Tongue (tissue), 2 donors: ENCODE measurements around the gene CDH24. TPM values are rescaled to one million over a fixed set of nuclear protein-coding genes. Genes with fewer than 3 reads are reported as not detected.

Experiments
- DNase-seq: peaks from one replicate; pipeline ENCODE4 v3.0.0-alpha.2; 2015
- total RNA-seq: library from RNA; depleted of rRNA; stranded (reverse); fragments of >200 nt; gene quantifications from one replicate; pipeline ENCODE4 v1.2.3, GENCODE V29; 2014

The CDH24 gene, protein sequence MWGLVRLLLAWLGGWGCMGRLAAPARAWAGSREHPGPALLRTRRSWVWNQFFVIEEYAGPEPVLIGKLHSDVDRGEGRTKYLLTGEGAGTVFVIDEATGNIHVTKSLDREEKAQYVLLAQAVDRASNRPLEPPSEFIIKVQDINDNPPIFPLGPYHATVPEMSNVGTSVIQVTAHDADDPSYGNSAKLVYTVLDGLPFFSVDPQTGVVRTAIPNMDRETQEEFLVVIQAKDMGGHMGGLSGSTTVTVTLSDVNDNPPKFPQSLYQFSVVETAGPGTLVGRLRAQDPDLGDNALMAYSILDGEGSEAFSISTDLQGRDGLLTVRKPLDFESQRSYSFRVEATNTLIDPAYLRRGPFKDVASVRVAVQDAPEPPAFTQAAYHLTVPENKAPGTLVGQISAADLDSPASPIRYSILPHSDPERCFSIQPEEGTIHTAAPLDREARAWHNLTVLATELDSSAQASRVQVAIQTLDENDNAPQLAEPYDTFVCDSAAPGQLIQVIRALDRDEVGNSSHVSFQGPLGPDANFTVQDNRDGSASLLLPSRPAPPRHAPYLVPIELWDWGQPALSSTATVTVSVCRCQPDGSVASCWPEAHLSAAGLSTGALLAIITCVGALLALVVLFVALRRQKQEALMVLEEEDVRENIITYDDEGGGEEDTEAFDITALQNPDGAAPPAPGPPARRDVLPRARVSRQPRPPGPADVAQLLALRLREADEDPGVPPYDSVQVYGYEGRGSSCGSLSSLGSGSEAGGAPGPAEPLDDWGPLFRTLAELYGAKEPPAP
- 4.5 TPM for total RNA-seq

DNA sequence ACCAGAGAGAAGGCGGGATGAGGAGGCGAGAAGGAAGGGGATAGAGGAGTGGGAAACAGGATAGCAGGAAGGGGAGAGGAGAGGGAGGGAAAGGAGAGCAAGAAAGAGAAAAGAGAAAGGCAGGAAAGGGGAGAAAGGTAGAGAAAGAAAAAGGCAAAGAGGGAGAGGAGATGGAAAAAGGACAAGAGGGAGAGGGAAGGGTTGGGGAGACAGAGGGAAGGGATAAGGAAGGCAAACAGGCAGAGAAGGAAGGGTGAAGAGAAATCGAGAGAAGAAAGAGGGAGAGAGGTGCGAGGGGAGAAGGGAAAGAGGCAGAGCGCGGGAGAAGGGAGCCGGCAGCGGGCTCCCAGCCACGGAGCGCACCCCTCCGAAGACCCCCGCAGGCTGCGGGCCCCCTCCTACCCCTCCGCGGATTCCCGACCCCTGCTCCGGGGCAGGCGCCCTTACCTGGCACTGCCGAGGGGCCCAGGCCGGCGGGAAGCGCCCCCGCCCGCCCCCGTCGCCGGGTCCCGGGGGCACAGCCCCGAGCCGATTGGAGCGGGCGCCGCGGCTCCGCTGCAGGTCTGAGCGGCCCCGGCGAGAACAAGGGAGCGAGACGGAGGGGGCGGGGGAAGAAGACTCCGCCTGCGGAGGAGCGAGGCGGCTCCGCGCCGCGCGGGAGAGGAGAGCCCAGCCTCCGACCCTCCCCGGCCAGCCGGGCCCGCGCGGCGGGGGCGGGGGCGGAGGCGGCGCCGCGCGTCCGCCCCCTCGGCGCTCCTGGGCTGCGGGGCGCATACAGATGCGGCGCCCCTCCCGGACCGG is at the start of gene CDH24:
Gene CDH24 (minus strand): TSS at position 565 of the 801 bp plus-strand sequence. CDS start 1,787 bp downstream, outside the sequence.
- peak; percentile 91 for DNase-seq

DNA sequence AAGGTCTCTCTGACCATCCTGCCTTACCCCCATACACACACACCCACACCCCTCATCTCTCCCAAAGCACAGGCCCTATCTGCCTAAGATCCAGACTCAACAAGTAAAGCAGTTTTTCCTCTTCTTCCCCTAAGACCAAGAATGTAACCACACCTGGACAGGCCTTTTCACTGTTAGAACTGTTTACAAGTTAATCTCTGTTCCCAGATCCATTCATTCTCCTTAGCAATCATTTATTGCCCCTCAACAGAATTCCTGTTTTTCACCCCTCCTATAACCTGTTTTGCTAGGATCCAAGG is 49.4 kb upstream of the CDH24 start:
- DNase-seq: no peak

DNA sequence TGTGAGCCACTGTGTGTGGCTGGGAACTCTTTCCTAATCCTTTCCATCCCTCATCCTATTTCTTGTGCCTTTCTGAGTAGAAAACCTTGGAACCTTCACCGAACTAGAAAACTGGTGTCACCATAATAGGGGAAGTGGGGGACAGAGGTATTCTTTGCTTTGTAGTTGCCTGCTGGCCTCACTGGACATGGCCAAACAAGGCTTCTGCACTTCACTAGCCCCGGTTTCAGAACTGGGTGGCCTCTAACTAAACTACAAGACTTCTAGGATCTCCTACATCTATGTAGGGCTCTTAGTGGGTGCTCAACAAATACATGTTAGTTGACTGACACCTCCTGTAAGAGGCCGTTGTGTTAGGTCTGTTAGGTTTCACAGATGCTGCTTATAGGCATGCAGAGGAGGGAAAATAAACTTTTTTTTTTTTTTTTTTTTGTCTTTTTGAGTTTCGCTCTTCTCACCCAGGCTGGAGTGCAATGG is 48.1 kb upstream of the CDH24 start:
- DNase-seq: no peak

DNA sequence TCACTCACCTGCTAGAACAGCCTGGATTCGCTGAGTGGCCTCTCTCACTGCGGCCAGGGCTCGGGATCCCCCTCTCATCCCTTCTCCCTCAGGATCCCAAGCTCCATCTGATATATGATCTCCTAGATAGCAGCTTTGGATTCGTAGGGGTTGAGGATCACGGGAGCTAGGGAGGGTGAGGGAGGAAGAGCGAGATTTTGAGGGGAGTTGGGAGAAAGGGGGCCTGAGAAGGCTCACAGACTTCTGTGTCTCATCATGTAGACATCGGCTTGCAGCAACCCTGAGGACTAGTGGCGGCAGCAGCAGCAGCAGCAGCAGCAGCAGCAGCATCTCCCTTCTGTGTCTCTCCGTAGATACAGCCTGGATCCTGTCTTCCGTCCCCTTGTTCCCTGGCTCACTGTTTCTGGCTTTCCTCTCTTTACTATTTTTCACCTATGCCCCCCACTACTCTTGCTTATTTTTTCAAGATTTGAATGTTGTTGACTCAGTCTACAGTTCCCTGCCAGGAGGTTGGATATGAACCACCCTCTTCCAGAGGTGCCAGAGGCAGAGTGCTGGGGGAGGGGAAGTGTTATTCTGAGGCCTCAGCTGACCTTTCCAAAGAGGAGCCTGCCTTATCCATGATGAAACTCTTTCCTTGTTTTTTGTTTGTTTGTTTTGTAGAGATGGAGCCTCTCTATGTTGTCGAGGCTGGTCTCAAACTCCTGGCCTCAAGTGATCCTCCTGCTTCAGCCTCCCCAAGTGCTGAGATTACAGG is 47.4 kb upstream of the CDH24 start, which contains the start of gene CIROP:
Gene CIROP (minus strand): TSS at position 399 of the 757 bp plus-strand sequence. CDS start 69 bp downstream, at position 330.
- no peak for DNase-seq

DNA sequence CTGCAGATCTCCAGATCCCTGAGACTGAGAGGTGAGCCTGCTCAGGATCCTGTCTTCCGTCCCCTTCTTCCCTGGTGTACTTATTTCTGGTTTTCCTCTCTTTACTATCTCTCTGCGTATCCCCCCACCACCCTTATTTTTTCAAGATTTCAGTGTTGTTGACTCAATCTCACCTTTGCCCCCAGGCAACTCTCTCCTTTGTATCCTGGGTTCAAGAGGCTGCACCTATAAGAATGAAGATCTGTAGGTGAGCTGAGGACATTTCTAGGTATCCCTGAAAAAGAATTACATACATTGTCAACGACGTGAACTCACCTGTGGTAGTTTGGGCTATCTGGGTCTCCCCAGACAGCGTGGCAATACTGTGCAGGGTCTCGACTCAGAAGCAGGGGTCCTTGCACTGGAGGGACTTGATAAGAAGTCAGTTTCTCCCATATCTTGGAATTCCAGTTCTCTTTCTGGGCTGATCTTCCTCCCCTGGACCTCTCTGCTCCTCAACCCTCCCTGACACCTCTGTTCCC is 46.8 kb upstream of the CDH24 start:
- no peak for DNase-seq

DNA sequence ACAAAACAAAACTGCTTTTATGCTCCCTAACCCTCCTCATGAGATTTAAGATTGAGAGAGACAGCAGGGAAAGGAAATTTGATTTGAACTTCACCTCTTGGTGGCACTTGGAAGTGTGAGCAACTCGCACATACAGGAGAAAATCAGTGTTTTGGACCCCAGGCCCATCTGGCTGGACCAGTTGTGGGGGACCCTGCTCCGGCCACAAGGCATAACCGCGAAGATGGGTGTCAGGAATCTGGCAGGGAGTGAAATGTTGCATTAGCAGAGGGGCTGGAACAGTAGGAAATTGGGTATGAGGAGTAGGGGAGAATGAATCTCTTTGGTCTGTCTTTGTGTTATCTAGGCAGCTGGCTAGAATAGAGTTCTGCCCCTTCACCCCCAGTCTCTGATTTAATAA is 46.3 kb upstream of the CDH24 start:
- DNase-seq: no peak

DNA sequence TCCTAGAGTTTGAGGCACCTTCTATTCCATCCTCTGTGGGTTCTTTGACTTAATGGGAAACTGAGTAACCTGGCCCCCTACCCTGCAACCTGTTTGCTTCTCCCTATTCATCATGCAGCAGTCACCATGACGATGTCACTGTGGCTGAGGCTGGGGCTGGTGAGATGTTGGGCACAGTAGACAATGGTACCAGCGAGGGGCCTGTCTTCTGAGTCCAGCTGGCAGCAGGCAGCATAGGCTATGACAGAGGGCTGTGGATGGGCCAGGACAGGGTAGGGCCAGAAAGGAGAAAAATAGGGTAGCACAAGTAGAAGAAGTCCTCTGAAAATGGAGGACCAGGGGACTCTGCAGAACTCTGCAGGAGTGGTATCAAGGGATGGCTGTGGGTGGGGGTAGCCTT is 45.5 kb upstream of the CDH24 start:
- DNase-seq: no peak

DNA sequence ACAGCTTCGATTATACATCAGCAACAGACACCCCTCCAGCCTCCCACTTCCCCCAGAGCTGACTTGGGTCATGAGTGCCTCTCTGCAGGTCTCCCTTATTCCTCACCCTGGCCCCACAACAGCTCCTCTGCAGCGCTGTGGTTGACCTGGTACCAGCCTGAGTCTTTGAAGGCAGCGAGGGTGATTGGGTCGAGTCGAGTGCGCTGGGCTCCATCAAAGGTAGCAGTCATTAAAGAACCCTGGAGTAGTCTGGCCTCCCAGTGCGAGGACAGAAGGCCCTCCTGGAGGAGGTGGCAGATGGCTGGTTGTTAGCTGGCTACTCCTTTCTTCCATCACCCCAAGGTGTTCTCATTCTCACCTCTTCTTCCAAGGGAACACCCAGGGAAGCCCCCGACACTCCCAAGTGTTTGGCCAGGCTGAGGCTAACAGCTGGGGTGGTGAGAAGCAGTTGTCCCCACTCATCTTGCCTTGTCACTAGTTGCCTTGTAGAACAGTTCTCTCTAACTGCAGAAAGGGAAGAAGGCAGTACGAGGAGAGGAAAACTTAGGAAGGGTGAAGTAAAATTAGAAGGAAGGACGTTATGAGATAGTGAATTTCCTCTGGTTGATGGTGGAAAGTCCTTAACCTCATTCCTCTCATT is 44.8 kb upstream of the CDH24 start:
- peak; percentile 35 for DNase-seq

DNA sequence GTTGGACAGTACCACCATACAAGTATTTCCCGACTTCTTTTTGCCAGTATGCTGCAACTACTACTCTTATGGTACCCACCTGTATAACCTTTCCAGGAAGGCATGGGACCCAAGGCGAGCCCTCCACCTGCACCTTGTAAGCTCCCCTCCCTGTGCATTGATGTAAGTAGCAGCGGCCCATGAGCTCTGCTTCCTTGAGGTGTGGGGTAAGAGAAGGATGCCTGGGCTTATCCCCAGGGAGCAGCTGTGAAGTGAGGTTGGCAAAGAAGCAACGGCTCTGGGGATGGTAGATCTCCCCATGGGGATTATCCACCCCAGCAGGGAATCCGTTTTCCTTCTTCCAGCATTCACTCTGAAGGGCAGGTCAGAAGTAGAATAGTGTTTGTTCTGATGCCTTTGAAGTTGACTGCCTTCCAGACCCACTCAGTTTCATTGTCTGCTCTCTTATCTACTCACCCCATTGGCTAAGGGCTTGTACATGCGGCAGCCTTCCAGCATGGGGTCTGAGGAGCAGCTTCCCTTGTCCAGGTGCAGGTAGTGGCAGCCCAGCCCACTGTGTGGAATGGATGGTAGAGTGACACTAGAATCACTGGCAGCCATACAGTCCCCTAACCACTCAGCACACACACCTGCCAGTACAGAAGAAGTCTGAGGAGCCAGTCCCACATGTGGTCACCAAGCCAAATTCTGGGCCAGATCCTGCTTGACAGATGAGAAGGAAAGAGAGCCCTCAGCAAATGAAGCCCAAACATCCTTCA is 44.1 kb upstream of the CDH24 start:
- DNase-seq: no peak

DNA sequence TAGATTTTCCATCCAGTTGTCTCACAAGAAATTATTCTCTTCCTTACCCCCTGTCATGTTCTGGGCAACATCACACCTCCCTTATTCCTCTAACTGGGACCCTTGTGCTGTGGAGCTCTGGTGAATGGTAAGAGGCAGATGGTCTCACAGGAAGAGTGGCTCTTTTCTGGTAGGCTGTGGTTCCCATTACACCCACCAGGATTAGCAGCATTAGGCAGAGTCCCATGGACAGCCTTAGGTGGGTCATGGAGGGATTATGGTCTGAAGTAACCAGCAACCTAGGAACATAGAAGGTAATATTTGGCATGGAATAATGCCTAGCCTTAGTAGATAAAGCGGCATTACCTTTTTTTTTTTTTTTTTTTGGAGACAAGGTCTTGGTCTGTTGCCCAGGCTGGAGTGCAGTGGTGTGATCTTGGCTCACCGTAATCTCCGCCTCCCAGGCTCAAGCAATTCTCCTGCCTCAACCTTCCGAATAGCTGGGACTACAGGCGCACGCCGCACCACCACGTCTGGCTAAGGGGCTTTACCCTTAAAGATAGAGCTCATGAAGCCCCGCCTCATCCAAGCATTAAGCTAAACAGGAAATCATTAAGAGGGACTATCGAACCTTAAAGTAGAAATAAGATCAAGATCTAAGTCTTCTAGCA is 42.0 kb upstream of the CDH24 start:
- no peak for DNase-seq

DNA sequence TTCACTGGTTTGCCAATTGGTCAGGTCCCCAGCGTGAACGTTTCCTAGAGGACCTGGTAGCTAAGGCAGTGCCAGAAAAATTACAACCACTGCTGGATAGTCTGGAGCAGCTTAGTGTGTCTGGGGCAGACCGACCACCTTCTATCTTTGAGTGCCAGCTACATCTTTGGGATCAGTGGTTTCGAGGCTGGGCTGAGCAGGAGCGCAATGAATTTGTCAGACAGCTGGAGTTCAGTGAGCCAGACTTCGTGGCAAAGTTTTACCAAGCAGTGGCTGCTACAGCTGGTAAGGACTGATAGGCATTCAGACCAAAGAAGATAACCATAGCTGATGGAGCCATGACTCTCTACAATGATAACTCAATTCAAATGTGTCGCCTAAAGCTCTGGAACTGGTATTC is 40.5 kb upstream of the CDH24 start:
- DNase-seq: no peak

DNA sequence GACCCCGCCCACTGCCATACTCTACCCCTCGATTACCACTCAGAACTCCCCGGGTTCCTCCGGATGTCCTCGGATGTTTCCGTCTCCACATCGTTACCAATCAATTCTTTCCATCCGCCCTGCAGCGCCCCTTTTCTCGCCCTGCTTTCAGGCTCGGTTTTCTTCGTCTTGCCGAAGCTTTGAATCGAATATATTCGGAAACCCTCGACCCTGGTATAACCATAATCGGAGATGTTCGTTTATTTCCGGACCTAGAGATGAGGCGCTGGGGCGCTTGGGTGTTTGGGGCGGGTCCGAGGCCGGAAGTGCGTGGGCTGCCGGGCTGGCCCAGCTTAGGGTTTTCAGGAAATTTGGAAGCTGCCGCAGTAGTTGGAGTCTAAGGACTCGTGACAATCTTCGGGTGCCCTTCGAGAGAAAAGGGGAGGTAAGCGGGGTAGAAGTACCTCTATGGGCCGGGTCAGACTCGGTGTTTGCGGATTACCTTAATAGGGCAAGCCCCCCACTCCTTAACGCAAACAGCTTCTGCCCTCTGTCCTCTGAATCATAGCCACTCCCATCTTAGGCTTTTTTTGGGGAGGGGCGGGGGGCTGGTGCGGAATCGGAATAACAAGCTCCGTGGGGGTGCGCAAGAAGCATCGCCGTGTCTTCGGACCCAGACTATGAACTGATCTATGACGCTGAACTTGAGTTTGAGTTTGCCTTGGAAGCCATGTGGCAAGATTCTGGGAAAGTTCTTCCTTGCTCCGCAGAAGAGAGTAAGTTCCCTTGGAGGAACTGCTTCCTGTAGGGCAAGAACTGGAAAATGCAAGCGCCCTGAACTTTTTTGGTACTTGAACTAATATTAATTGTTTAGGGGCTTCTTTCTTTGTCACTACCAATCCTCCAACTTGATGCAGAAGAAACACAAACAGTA is 38.1 kb upstream of the CDH24 start, which contains the start of gene C14orf119:
Gene C14orf119 (plus strand): TSS at position 310 of the 913 bp plus-strand sequence. CDS start 2,154 bp downstream, outside the sequence.
- DNase-seq: peak; percentile 100

DNA sequence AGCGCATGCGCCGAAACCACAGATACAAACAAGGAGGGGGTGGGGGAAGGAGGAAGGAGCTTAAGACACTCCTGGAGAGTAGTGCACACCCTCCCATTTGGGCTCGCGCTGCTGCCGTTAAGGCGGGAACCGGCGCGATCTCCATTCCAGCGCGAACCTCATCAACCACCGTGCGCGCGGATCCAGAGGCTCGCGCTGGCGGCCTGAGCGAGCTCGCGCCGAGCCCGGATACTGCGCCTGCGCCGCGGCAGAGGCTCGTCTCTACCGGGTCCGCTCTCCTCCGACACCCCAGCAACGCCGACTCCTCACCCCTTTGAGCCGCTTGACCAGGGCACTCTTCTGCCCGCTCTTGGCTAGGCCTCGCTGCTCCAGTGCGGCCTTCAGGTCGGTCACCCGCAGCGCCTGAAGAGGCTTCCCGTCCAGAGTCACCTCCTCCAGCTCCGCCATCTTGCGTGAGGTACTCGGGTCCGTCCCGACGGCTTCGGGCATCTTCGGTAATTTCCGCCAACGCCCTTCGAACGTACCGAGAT is 37.4 kb upstream of the CDH24 start, which contains the start of gene ACIN1:
Gene ACIN1 (minus strand): TSS at position 471 of the 530 bp plus-strand sequence. CDS start 24 bp downstream, at position 447.
- DNase-seq: peak; percentile 96

DNA sequence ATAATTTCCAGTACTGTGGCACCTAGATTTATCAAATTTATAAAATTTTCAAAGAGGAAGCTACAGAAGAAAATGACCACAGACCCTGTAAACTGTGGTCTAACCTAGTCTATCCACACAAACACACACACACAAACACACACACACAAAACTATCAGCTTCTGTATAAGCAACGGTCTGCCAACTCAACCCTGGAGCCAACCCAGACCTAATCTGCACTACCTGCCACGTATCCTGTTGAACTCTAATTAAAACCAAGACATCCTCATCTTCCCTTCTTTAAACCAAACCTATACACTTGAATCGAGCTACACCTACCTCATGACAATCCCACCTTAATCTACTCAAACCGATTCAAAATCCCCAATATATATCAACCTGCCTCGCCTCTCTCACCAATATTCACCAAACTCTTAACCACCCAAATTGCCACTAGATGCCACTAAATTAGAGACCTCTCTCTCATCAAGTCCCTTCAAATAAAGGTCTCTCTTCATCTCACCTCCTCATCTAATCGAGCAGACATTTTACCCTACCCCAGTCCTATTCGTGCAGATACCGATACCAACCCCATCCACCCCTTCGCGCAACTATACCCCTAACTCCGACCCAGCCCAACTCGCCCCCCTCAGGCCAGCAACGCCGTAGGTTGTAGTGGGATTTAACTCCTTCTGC is 36.8 kb upstream of the CDH24 start:
- no peak for DNase-seq

DNA sequence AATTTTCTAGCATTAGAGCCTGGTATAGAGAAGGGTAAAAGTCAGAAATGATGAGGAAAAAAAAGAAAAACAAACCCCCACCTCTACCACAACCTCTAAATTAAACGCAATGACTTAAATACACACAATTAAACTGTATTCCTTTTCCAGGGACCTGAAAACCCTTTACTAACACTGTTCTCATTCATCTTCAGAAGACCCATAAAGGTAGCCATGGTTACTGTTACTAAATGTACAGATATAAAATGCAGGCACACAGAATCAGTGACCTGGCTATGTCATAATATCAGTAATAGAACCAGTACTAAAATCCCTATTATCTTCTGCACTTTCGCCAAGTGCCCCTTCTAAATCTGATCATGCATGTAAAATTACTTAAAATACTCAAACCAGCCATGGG is 36.2 kb upstream of the CDH24 start:
- no peak for DNase-seq

DNA sequence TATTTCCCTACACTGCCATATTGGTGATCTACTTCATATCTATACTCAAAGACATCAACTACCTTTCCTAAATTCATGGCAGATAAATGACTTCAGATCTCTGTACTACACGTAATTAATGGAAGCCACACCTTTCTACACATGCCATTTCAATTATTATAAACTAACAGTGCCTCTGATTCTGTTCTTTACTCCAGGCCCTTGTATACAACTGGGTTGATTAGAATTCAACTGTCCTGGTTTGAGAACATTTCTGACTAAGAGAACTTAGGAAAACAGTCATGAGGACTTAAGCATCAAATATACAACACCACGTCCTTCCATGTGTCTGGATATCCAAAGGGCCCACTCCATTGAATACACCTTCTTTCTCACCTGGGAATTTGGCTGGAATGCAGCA is 35.8 kb upstream of the CDH24 start:
- DNase-seq: no peak
